Upper lobe of left lung (tissue), 6 donors: ENCODE measurements around the gene MYO15B. TPM values are rescaled to one million over a fixed set of nuclear protein-coding genes. Genes with fewer than 3 reads are reported as not detected.

ENCODE experiments used
- ATAC-seq, 2 donors: fragments of 200-7000 bp; cut with Tn5 transposase; one replicate each; pipeline ENCODE4 v1.9.1; 2022; ENCODE audit warnings: mild to moderate bottlenecking in 2 of 2, moderate library complexity in 2 of 2; ENCODE audit not compliant: low FRiP score in 2 of 2
- DNase-seq, 2 donors: peaks; one replicate each; pipeline ENCODE4 v3.0.0-alpha.2; 2019 to 2020
- H3K27ac ChIP-seq, 4 donors: fragments of 200-600 bp; sonication (generic); one replicate each; pipeline ENCODE4 v1.5.1; 2016 to 2019
- H3K27me3 ChIP-seq, 4 donors: fragments of 200-600 bp; sonication (generic); one replicate each; pipeline ENCODE4 v1.5.1; 2017 to 2019
- H3K36me3 ChIP-seq, 4 donors: fragments of 200-600 bp; sonication (generic); one replicate each; pipeline ENCODE4 v1.5.1; 2016 to 2019
- H3K4me1 ChIP-seq, 4 donors: fragments of 200-600 bp; sonication (generic); one replicate each; pipeline ENCODE4 v1.5.1; 2018 to 2019
- H3K4me3 ChIP-seq, 4 donors: fragments of 200-600 bp; sonication (generic); one replicate each; pipeline ENCODE4 v1.5.1; 2017 to 2019; ENCODE audit warnings: mild to moderate bottlenecking in 2 of 4, moderate library complexity in 1 of 4
- H3K9me3 ChIP-seq, 4 donors: fragments of 200-600 bp; sonication (generic); one replicate each; pipeline ENCODE4 v1.5.1; 2018 to 2019
- EP300 ChIP-seq, 4 donors: sonication (generic); formaldehyde crosslinking; IDR thresholded peaks; one replicate each; pipeline ENCODE4 v1.5.1; 2017; ENCODE audit warnings: antibody characterized with exemption in 4 of 4, control low read depth in 2 of 4
- POLR2A ChIP-seq, 4 donors: fragments of 450-650 bp; IDR thresholded peaks; one replicate each; pipeline ENCODE4 v1.5.1; 2016 to 2017; ENCODE audit warnings: antibody characterized with exemption in 4 of 4, mild to moderate bottlenecking in 2 of 4
- POLR2AphosphoS5 ChIP-seq, 2 donors: sonication (generic); formaldehyde crosslinking; IDR thresholded peaks; one replicate each; pipeline ENCODE4 v1.5.1; 2017; ENCODE audit warnings: antibody characterized with exemption in 2 of 2
- WGBS, 2 donors: methylation state at CpG; one replicate each; pipeline ENCODE4 v1.1.5; 2017 to 2018; 5-methylcytosine and 5-hydroxymethylcytosine counted together
- total RNA-seq, 6 donors: library from RNA; depleted of rRNA in 4 of 6; stranded (reverse); fragments of >200 nt in 4 of 6; gene quantifications; one replicate each; pipeline versions ENCODE4 v1.1.0 to v1.2.1, GENCODE V29; 2016 to 2021
- TF ChIP-seq, protein P1 (sequence below), 6 experiments: fragments of 450-650 bp in 4 of 6; fragments of 200-600 bp in 2 of 6; sonication (generic) in 2 of 6; IDR thresholded peaks; one replicate each; pipeline ENCODE4 v1.5.1; 2016 to 2019; ENCODE audit warnings: antibody characterized with exemption in 6 of 6
- donor health status: DM: no; HTN: no; CAD: no; lungs with moderate emphysema.
- donor health status: DM: no; HTN: yes; CAD: no; lungs with severe emphysema.

The MYO15B gene
- total RNA-seq, 6 donors from 2014 or later = 89.8 to 592 (median 183) TPM

DNA sequence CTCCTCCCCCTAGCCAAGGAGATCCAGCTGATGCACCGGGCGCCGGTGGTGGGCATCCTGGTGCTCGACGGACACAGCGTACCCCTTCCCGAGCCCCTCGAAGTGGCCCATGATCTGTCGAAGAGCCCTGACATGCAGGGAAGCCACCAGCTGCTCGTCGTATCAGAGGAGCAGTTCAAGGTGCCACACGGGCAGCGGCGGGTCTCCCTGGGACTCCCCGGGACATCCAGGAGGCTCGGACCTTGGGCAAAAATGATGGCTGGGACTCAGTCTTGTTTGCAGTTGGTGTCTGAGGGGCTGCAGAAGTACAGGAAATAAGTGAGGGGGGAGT is 15.8 kb upstream of the MYO15B start:
- DNase-seq = peak in 1 of 2 donors; percentile 66
- H3K27me3 ChIP-seq = no peaks in the 10 kb centered on the region
- ATAC-seq = no peak
- H3K27ac ChIP-seq = peak overlapping the region in 3 of 4 donors; percentile 35 to 48 (median 43)
- no peak overlapping the region for H3K4me3 ChIP-seq
- no peaks in the 10 kb centered on the region for H3K9me3 ChIP-seq
- peaks cover 3 to 64% (median 45%) of the 10 kb centered on the region in 4 donors for H3K36me3 ChIP-seq
- no peak for TF ChIP-seq POLR2A (IDR thresholded peaks at IDR 0.05)
- TF ChIP-seq, protein P1, sequence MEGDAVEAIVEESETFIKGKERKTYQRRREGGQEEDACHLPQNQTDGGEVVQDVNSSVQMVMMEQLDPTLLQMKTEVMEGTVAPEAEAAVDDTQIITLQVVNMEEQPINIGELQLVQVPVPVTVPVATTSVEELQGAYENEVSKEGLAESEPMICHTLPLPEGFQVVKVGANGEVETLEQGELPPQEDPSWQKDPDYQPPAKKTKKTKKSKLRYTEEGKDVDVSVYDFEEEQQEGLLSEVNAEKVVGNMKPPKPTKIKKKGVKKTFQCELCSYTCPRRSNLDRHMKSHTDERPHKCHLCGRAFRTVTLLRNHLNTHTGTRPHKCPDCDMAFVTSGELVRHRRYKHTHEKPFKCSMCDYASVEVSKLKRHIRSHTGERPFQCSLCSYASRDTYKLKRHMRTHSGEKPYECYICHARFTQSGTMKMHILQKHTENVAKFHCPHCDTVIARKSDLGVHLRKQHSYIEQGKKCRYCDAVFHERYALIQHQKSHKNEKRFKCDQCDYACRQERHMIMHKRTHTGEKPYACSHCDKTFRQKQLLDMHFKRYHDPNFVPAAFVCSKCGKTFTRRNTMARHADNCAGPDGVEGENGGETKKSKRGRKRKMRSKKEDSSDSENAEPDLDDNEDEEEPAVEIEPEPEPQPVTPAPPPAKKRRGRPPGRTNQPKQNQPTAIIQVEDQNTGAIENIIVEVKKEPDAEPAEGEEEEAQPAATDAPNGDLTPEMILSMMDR (IDR thresholded peaks at IDR 0.05) = no peak
- no peak for TF ChIP-seq POLR2AphosphoS5 (IDR thresholded peaks at IDR 0.05)
- H3K4me1 ChIP-seq = no peaks in the 10 kb centered on the region
- 95% methylated on average over 16 of the region's 16 CpGs; no CpG with 5 or more reads in 1 of the 2 donors for WGBS, 2 donors

DNA sequence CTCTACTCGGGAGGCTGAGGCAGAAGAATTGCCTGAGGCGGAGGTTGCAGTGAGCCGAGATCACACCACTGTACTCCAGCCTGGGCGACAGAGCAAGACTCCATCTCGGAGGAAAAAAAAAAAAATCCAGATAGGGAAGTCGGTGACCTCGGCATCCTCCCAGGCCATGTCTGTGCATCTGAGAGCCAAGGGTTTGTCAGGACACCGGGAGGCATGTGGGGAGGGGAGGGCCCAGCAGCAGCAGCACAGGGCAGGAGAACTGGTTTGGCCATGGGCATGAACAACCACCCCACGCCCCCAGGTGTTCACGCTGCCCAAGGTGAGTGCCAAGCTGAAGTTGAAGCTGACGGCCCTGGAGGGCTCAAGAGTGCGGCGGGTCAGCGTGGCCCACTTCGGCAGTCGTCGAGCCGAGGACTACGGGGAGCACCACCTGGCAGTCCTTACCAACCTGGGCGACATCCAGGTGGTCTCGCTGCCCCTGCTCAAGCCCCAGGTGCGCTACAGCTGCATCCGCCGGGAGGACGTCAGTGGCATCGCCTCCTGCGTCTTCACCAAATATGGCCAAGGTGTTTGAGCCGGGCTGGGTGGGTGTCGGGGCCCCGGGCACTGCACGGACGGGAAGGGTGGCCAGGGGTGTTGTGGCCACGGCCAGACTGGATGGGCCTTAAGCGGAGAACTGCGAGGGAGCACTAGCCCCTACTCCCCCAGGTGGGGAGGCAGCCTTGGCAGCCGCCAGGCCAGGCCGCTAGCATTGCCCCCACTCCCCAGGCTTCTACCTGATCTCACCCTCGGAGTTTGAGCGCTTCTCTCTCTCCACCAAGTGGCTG is 14.7 kb upstream of the MYO15B start:
- Histone ChIP-seq H3K4me3 (no peak overlapping the region), H3K27ac (no peak overlapping the region), H3K9me3 (no peaks in the 10 kb centered on the region), H3K27me3 (no peaks in the 10 kb centered on the region), H3K36me3 (peaks cover 3 to 63% (median 44%) of the 10 kb centered on the region in 4 donors), H3K4me1 (no peaks in the 10 kb centered on the region)
- no peak for TF ChIP-seq EP300 (IDR thresholded peaks at IDR 0.05)
- peak in 1 of 2 donors; percentile 73 for DNase-seq
- 92 to 95% methylated on average over 19 to 37 of the region's 39 CpGs for WGBS, 2 donors
- ATAC-seq = no peak

DNA sequence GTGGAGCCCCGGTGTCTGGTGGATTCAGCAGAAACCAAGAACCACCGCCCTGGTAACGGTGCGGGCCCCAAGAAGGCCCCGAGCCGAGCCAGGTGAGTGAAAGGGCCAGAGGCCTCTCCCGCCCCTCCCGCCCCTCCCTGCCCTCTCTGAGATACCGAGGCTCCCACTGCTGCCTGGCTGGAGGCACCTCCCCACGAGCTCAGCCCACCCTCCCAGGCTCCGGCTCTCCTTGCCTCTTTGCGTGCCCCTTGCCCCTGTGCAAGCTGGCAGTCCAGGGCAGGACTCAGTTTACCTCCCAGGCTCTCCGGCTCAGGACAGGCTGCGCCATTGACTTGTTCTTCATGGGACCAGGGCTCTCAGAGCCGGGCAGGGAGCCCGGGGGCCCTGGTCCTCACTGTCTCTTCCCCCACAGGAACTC is 14.1 kb upstream of the MYO15B start:
- H3K27ac ChIP-seq = no peak overlapping the region
- peaks cover 2 to 58% (median 41%) of the 10 kb centered on the region in 4 donors for H3K36me3 ChIP-seq
- TF ChIP-seq POLR2AphosphoS5 (IDR thresholded peaks at IDR 0.05) = no peak
- TF ChIP-seq, protein P1 (IDR thresholded peaks at IDR 0.05) = no peak
- no peak for TF ChIP-seq EP300 (IDR thresholded peaks at IDR 0.05)
- no peak for TF ChIP-seq POLR2A (IDR thresholded peaks at IDR 0.05)
- WGBS, 2 donors = 96 to 100% methylated on average over 2 to 13 of the region's 16 CpGs
- ATAC-seq (no peak), DNase-seq (peak in 1 of 2 donors; percentile 44)
- H3K4me1 ChIP-seq = no peaks in the 10 kb centered on the region
- no peaks in the 10 kb centered on the region for H3K9me3 ChIP-seq
- no peaks in the 10 kb centered on the region for H3K27me3 ChIP-seq
- H3K4me3 ChIP-seq = no peak overlapping the region

DNA sequence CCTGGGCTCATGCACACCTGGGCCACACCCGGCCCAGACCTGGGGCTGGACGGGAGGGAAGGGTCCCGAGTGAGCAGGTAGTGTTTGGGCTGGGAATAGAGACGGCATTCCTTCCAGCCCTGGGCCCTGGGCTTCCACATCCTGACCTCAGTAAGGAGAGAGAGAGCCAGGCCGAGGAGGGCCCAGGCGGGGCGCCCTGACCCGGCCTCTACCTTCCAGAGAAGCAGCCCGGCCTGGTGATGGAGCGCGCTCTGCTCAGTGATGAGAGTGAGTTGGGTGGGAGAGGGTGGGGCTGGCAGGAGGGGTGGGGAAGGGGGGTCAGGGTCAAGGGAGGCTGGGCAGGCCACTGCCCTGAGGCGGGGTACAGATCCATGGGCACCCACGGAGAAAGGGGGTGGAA is 13.6 kb upstream of the MYO15B start:
- H3K4me1 ChIP-seq = peaks cover 0 to 4% (median 3%) of the 10 kb centered on the region in 4 donors
- no peak overlapping the region for H3K4me3 ChIP-seq
- ATAC-seq (no peak), DNase-seq (peak in 1 of 2 donors; percentile 73)
- WGBS, 2 donors = 91 to 95% methylated on average over 5 to 13 of the region's 13 CpGs
- TF ChIP-seq, protein P1 (IDR thresholded peaks at IDR 0.05) = no peak
- TF ChIP-seq EP300 (IDR thresholded peaks at IDR 0.05) (no peak), POLR2A (IDR thresholded peaks at IDR 0.05) (no peak), POLR2AphosphoS5 (IDR thresholded peaks at IDR 0.05) (no peak)
- H3K9me3 ChIP-seq = no peaks in the 10 kb centered on the region
- H3K27me3 ChIP-seq = no peaks in the 10 kb centered on the region
- H3K36me3 ChIP-seq = peaks cover 0 to 54% (median 38%) of the 10 kb centered on the region in 4 donors
- H3K27ac ChIP-seq = no peak overlapping the region

DNA sequence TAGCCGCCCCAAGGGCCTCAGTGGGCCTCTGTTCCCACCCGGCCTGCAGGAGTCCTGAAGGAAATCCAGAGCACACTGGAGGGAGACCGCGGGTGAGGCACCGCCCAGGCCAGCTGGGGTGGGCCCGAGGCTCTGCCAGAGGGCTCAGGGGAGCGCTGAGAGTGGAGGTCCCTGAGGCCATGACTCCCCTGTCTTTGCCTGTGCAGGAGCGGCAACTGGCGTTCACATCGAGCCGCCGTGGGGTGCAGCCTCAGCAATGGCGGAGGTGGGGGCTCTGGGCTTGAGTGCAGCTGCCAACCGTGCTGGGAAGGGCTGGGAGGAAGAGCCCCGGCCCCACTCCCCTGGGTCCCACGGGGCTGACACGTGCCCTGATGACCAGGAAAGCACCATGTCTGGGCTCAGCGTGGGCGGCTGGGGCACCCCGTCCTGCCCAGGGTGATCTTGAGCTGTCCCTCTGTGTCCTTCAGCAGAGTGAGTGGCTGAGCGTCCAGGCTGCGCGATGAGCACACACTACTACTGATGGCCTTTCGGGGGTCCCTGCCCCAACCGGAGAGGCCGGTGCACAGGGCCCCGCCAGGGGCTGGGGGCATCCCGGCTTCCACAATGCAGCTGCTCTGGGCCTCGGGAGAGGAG is 13.1 kb upstream of the MYO15B start:
- H3K27ac ChIP-seq = no peak overlapping the region

More for the DNA sequence above, 13.1 kb upstream of the MYO15B start:
- ATAC-seq (no peak), DNase-seq (peak in 1 of 2 donors; percentile 69)
- peaks cover 0 to 48% (median 37%) of the 10 kb centered on the region in 4 donors for H3K36me3 ChIP-seq
- no peaks in the 10 kb centered on the region for H3K9me3 ChIP-seq
- WGBS, 2 donors = 91 to 93% methylated on average over 8 to 27 of the region's 29 CpGs
- TF ChIP-seq POLR2AphosphoS5 (IDR thresholded peaks at IDR 0.05) = no peak
- no peak for TF ChIP-seq POLR2A (IDR thresholded peaks at IDR 0.05)
- TF ChIP-seq EP300 (IDR thresholded peaks at IDR 0.05) = no peak
- TF ChIP-seq, protein P1 (IDR thresholded peaks at IDR 0.05) = no peak
- peaks cover 0 to 7% (median 3%) of the 10 kb centered on the region in 4 donors for H3K4me1 ChIP-seq
- no peaks in the 10 kb centered on the region for H3K27me3 ChIP-seq
- H3K4me3 ChIP-seq = no peak overlapping the region
